Stimulated activated CD8-positive, alpha-beta memory T cell treated with anti-CD3 and anti-CD28 coated beads, Interleukin-4, amount 100 ng/mL, for 48 hours (primary cell): ENCODE results near the gene GPR39.

ENCODE experiments used
- DNase-seq: peaks from one replicate; pipeline ENCODE4 v3.0.0-alpha.2; 2020

The GPR39 gene

DNA sequence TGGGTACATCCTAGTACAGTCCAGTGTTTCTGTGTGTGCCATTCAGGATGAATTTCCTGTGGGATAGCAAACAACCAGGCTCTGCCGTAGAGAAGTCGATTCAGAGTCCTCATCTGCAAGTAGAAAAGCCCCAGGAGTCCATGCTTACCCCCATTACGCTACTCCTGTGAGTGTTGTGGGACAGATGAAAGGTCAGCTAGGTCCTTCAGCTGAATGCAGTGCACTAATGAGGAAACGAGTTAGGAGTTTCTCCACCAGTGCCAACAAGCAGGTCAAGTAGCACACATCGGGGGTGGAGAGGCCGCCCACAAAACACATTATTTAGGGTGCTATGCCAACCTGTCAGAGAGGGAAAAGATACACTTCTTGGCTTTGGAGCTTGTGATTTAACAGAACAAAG lies 2.5 kb upstream of the GPR39 start:
- no peak for DNase-seq

DNA sequence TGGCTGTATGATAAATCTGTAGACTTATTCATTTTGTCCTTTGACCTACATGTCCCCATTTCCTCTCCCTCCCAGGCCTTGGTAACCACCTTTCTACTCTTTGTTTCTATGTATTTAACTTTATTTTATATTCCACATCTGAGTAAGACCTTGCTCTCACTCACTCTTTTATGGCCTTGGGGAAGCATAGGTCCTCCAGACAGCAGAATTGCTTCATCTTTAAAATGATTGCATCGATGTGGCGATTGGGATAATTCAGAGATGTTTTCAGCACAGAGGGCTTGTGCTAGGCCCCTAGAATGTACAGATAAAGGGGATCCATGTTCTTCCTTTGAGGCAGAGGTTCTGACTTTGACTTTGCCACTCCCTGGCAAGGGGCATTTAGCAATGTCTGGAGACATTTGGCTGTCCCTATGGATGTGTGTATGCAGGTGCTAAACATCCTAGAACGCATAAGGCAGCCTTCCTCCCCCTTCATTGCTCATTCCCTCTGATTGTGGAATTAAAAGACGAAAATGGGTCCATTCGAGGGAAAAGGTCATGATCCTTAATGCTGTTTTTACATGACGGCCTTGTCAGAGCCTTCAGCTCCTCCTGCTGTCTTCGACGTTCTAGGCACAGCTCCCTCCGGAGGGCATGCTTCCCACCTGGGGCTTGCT lies 1.2 kb upstream of the GPR39 start:
- no peak for DNase-seq

DNA sequence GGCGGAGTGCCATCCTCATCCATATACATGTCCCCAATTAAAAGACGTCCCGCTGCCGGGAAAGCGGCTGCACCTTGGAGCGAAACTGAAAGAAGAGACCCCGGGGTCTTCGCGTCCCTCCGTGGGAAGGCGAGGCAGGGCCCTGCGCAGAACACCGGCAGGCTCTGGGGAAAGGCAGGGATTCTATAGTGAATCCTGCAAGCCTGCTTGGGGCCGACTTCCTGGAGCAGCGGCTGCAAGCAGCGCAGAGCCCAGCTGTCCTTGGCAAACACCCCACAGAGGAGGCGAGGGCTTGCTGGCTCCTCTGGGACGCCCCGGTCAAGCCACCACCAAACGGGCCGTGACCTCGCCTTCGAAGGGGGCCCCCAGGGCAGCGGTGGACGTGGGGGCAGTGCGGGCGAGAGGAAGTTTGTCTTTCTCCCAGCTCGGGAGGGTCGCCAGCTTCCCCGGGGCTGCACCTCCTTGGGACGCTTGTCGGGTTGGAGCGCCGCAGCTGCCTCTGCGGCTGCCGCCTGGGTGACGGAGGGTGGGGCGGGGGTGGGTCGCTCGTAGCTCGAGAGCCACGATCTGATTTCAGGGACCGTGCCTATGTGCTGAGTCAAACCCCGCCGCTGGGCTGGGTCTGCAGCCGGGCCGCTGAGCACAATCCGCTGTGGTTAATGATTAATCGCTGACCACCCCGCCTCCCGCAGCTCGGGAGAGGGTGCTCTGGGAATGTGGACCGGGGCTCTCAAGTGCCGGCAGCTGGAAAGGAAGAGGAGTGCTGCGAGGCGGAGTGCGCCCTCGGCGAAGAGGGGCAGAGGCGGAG lies 486 bp upstream of the GPR39 start:
- DNase-seq = no peak

DNA sequence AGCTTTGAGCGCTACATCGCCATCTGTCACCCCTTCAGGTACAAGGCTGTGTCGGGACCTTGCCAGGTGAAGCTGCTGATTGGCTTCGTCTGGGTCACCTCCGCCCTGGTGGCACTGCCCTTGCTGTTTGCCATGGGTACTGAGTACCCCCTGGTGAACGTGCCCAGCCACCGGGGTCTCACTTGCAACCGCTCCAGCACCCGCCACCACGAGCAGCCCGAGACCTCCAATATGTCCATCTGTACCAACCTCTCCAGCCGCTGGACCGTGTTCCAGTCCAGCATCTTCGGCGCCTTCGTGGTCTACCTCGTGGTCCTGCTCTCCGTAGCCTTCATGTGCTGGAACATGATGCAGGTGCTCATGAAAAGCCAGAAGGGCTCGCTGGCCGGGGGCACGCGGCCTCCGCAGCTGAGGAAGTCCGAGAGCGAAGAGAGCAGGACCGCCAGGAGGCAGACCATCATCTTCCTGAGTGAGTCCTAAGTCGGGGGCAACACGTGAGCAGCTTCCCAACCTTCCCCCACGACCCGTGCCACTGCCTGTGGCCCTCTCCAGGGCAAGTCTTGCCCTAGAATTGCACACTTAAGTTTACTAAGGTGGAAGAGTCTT lies 928 bp downstream of the GPR39 start:
- DNase-seq = no peak

DNA sequence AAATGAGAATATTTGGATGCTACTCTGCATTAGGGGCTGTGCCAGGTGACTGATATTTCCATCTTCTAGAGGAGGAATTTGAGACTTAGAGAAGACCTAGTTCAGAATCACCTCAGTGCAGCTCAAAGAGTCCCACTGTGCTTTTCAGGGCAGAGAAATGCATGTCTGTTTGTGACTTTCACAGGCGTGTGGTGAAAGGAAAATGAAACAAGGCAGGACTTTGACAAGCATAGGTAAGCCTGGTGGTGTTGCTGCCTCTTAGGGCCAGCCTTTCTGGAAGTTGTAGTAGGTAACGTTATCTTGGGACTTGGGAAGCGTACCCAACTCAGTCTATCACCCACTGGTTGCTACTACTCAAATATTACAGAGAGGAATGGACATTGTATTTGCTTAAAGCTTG lies 2.6 kb downstream of the GPR39 start:
- no peak for DNase-seq

DNA sequence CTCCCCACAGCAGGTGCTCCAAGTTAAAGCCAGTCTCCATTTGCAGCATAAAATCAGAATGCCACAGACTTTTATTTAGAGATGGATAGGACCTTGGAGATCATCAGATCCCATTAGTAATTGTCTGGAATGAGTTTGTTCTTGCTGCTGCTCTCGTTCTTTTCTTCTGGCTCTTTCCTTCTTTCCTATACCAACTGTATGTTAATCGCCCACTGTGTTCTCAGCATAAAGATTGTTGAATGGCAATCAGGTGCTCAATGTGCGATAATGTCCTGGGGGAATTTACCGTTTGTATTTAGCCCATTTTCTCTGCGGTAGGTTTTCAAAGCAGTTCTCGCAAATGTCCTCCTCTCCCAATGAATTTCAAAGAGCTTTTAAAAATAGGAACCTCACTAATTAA lies 3.3 kb downstream of the GPR39 start:
- DNase-seq = no peak

DNA sequence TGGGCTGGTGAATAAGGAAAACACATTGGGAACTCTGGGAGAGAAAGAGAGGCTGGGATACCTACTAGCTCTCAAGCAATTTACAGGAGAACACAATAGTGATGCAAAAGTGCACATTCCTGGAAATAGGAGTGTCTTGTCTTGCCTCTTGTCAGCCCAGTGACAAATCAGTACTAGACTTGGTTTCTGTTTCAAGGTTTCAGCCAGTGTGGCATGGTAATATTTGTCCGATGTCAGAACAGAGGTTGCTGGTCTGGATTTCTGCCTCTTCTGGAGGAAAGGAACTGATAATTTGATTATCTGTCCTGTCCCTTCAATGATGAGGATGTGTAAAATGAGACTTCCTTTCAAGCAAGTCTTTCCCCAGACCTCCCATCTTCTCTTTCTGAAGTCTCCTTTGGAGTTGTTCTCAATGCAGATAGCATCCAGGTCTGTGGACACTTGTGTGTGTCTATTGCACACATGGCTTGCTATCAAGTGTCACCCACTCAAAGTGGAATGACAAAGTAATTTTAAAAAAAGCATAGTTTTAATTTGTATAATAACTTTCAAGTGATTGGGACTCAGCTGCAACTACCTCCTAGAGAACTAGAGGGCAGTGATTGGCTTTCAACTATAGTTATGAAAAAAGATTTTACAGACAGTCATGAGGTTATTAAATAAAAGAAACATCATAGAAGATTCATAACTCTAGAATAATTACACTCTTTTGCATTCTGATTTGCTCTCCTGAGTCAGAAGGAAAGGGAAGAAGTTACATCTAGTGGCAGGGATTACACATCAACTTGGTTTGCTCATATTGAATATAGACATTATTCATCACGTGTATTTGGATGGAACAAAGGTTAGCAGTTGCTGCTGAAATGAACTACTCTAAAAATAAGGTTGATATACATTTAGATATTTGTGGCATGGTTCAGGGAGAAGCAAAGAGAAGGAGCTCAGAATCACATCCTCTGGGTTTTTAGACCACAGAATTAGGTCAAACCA lies 4.5 kb downstream of the GPR39 start:
- DNase-seq = no peak

DNA sequence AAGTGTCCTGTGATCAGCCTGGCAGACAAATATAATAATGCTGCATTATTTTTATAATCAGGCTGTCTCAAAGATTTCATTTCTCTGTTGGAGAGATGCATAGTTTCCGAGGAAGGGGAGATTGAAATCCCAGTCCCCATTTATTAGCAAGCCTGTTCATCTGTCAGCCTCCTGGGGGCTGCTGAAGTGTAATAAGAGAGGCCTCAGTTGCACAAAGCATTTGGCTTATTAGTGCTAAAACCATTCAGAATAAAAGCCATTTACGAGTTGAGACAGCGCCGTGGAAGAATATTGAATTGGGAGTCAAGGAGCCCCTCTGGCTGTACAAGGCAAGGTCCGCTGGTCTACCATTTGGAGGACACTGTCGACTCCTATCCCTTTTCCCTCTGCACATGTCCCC lies 6.1 kb downstream of the GPR39 start:
- no peak for DNase-seq

DNA sequence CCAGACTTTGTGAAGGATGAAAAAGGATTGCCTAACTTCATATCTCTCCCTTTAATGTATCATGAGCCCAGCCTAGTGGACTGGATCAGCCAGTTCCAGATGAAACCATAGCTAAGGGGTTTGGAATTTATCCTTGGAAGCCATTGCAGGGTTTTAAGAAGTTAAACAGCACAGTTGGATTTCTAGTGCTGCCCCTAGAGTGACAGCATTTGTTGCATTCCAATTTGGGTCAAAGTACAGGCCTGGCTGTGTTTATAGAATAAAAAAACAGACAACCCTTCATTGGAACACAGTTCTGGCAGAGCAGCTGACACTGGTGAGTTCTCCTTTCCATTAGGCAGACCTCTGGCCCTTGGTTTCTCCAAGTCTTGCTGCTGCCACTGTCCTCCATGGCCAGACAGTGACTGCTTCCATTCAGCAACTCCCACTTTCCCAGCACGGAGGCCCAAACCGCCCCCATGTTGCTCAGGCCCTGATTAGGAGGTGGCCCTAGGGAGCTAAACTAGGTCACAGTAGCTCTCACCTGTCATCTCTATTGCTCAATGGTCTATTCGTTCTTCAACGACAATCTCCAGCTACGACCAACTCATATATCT lies 8.0 kb downstream of the GPR39 start:
- DNase-seq = no peak

DNA sequence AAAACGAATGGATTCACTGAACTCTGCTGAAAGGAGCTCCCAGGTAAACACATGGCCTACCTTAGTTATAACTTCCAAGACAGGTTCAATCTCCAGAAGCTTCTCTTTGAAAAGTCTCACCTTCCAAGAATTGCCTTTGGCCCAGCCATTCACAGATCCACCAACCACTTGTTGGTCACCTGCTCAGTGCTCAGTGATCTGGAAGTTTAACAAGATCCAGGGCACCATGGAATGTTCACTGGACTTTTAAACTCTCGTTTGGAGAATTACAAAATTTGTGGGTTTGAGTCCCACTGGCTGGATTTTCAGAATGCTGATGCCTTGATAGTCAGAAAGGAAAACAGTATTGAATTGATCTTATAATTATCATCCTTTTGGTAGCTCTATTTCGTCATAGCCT lies 9.4 kb downstream of the GPR39 start:
- DNase-seq = no peak

DNA sequence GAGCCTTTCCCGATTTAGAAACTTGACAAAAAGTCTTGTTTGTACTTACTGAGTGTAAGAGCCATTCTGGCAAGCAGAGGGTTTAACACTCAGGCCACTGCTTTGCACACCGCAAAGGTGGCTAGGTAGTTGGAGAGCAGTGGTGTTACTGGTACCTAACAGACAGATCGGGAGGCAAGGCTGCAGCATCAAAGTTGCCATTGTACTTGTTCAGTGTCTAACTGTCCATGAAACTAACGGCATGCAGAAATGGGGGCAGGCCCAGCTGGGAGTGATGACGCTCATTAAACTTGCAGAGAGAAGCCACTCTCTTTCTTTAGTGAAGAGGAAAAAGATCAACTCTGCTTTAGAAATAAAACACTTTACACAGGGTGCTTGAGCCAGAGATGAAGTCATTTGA lies 10.1 kb downstream of the GPR39 start:
- no peak for DNase-seq

DNA sequence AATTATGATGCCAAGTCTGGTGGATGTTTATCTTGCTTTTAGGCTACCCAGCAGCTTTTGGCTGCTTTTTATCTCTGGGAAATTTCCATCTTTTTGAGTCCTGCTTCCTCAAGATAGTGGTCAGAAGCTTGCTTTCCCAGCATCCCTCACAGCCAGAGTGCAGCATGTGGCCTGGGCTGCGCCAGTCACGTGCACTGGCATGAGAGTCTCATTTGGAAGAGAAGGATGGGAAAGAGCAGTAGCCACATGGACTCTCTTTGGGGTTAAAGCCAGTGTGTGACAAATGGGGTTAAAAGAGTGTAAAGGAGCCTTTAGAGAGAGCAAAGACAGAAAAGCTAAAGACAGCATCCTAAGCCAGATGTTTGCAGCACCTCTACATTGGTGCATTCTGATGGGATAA lies 12.7 kb downstream of the GPR39 start:
- DNase-seq = no peak

DNA sequence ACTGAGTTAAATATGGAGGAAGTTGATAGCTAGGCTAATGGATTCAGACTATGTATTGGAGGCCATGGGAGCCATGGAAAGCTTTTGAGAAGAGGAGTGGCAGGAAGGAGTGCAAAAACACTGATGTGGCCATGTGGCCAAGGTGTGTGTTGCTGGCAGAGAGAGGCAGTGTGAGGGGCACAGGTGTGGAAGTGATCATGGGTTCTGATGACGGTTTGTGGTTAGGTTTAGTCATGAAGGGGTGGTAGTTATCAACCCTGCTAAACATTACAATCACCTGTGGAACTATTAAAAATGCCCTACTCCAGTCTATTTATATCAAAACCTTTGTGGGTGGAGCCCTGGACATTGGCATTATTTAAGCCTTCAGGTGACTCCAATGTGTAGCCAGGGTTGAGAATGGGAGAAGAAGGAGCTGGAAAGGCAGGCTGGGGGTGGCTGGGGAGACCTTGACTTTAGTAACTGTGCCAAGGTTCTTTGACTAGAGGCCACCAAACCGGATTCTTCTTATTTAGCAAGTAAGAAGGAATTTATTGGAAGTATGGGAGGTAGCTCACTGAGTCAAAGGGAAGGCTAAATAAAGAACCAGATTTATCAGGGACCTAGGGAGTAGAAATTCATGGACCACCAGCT lies 13.5 kb downstream of the GPR39 start:
- DNase-seq = no peak

DNA sequence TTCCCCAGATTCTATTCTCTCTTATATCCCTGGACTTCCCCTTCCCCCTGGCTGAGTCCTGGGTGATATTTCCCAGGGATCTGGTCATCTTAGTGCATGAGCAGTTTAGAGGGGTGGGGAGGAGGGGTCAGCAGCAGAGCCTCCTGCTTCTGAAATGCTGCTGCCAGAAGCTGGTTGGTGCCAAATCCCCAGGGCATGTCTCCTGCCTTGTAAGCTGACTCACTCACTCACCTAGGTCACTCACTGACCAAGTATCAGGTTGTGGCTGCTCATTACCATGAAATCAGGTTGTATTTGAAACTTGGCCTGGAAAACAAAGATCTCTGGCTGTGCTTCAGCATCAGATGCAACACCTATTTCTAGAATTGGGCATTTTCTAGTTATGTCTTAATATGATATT lies 14.3 kb downstream of the GPR39 start:
- no peak for DNase-seq

DNA sequence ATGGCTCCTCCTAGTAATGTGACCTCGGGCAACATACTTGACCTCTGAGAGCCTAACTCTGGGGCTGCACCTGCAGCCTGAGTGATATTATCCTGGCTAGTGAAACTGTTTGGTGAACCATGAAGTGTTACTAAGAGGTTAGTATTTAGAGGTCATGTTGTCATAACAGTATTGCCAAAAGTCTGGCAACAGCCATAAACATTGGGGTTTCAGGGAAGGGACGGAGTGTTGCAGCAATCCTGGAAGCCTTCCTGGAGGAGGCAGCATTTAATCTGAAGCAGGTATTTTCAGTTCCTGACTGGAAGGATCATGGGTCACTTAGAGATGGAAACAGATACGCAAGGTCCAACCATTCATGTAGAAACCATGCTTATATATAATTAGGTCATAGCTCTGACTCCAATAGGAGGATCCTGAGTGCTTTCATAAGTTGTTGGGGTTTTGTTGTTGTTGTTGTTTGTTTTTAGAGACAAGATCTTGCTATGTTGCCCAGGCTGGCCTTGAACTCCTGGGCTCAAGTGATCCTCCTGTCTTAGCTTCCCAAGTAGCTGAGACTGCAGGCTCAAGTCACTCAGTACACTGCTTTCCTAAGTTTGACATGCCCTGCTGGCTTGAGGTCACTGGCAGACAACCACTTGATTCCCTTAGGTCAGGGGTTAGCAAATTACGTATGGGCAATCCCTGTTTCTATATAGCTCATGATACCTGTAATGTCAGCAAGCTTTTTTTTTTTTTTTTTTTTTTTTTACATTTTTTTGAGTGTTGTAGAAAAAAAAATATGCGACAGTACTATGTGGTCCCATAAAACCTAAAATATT lies 21.5 kb downstream of the GPR39 start:
- no peak for DNase-seq

DNA sequence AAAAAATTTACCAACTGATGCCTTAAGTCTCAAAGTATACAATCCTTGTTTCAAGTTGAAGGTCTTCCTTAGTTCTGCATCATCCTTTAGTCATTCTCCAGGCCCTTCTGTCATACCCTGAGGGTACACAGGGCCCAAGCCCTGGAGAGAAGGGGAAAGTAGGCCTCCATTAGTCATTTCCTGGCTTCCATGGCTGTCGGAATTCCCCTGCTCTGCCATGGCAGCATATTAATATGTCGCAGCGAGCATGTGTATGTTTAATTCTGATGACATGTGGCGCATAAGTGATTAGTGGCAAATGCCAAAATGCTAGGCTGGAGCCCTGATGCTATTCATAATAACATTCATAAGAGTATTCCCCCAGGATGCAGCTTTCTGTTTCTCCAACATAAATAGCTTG lies 22.1 kb downstream of the GPR39 start:
- no peak for DNase-seq

DNA sequence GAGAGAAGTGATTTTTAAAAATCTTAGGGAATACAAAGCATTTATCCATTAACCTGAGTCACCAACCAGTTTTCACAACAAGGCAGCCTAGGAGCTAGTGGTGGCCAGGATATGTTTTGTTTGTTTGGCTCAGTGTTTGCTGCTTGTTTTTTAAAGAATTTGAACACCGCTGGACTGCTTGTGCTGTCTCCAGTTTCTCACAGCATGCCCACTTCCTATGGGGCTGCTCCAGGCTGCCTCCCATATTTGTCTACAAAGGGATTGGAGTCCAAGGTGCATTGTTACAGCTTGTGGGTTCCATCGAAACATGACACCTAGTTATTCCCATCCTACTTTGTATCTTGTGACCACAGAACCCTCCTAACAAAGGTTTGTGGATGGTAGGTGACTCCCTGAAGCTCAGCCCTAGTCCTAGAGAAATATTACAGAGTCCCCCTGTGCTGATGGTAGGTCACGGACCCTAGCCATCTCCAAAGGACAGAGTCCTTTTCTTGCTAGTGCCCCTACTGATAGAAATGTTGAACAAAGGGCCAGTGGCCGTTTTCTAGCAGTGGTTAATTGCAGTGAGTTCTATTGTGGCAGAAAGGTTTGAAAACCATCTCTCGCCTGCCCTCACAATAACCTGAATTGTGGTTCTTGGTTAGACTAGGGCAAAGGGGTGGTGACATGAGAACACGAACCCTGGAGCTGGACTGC lies 23.2 kb downstream of the GPR39 start:
- no peak for DNase-seq

DNA sequence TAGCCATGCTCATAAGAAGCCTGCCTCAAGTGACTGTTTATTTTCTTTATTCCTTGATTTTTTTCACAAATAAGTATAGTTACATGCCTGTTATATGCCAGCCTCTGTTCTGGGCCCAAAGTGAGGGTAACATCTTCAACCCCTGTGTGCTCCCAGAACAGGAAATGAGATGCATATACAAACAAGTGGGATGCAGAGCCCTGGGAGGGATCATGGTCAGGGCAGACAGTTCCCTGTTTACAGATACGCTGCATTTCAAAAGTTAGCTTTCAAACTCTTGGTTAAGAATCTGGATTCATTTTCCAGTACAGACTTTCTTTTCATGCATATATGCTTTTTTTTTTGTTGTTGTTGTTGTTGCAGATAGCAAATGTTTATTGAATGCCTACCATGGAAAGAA lies 24.4 kb downstream of the GPR39 start:
- DNase-seq = no peak

DNA sequence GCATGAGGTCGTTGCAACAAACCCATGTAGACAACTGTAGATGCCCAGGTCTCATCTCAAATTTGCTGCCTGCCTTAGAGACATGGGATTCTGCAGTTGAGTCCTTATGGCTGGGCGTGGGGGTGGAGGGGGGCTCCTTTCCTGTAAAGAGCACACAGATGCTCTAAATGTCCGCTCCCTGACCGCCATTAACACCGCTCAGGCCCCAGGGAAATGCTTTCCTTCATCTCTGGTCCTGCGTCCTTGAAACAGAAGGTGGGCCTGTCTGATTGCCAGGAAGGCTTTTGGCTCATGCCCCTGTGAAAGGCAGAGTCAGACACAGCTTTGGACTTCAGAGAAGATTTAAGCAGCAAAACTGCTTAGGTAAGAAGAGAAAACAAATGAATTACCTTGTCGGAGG lies 25.7 kb downstream of the GPR39 start:
- DNase-seq = no peak

DNA sequence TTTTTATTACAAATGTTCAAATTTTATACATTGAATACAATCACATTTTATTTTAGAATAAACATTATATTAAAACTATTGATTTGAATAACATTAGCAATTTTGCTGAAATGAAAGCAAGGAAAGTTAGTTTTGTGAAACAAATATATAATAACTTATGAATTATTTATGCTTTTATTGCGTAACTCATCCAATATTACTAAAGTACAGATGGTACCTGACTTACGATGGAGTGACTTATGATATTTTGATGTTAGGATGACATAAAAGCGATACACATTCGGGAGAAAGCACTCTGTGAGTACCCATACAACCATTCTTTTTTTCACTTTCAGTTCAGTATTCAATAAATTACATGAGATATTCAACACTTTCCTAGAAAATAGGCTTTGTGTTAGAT lies 26.5 kb downstream of the GPR39 start:
- no peak for DNase-seq

DNA sequence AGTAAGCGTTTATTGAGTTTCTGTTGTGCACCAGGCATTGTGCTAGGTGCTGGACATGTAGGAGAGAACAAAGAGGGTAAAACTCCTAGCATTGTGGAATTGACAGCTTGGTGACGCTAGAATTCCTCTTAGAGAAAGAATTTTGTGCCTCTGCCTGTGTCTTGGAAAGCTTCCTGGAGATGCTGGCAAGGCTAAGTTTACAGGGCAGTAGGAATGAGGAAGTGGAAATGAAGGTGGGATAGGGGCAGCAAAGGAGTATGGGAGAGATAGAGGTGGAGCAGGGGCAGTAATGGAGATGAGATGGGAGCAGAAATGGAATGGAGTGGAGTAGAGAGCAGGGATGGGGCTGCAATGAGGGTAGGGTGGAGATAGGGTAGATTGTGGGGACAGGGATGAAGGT lies 29.8 kb downstream of the GPR39 start:
- no peak for DNase-seq
